Prostate gland (tissue), 2 donors: ENCODE results near the gene CRISP2.

Experiments used
- POLR2A ChIP-seq: fragments of 450-650 bp; IDR thresholded peaks from one replicate; pipeline ENCODE4 v1.6.1; 2016; ENCODE audit warnings: antibody characterized with exemption, mild to moderate bottlenecking
- TF ChIP-seq, protein P1 (sequence below), 4 experiments: fragments of 200-600 bp in 2 of 4; fragments of 450-650 bp in 2 of 4; sonication (generic) in 2 of 4; IDR thresholded peaks; 1 replicate in 3 of 4; 2 replicates in 1 of 4; pipeline ENCODE4 v1.5.1; 2016 to 2019; ENCODE audit warnings: antibody characterized with exemption in 4 of 4, mild to moderate bottlenecking in 2 of 4, moderate library complexity in 2 of 4

GRCh38 chr6:49664817-49665216 lies 48.5 kb downstream of the CRISP2 start:
- TF ChIP-seq POLR2A = no peak
- TF ChIP-seq, protein P1, sequence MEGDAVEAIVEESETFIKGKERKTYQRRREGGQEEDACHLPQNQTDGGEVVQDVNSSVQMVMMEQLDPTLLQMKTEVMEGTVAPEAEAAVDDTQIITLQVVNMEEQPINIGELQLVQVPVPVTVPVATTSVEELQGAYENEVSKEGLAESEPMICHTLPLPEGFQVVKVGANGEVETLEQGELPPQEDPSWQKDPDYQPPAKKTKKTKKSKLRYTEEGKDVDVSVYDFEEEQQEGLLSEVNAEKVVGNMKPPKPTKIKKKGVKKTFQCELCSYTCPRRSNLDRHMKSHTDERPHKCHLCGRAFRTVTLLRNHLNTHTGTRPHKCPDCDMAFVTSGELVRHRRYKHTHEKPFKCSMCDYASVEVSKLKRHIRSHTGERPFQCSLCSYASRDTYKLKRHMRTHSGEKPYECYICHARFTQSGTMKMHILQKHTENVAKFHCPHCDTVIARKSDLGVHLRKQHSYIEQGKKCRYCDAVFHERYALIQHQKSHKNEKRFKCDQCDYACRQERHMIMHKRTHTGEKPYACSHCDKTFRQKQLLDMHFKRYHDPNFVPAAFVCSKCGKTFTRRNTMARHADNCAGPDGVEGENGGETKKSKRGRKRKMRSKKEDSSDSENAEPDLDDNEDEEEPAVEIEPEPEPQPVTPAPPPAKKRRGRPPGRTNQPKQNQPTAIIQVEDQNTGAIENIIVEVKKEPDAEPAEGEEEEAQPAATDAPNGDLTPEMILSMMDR (IDR thresholded peaks at IDR 0.05) = no peak
